ENCODE results near the gene NLRP5. TPM values are rescaled to one million over a fixed set of nuclear protein-coding genes. Genes with fewer than 3 reads are reported as not detected.
"Not testable (repeated sequence)": the region's sequence is repeated elsewhere in the genome, so short reads cannot be mapped to it uniquely, and the experiment has no call there.

NLRP5 gene
- total RNA-seq, 1 donor from 2014 or later: not detected

GRCh38 chr19:56097776-56098175, 111.2 kb downstream of the NLRP5 start:
- no peak for DNase-seq (ENCODE audit: low read depth)
- FAIRE-seq: no peak
- peaks cover 11% of the 10 kb centered on the region for H3K36me3 Mint-ChIP-seq (ENCODE audit: low read depth, unreplicated experiment)
- no peak overlapping the region for H3K27ac ChIP-seq (ENCODE audit: low read depth, low read length)
- peaks cover 5% of the 10 kb centered on the region for H3K9me3 ChIP-seq (ENCODE audit: insufficient read depth, low read depth, low read length)
- peaks cover 38% of the 10 kb centered on the region for H4K20me1 ChIP-seq (ENCODE audit: insufficient read depth, low read length)
- TF ChIP-seq, protein P1, sequence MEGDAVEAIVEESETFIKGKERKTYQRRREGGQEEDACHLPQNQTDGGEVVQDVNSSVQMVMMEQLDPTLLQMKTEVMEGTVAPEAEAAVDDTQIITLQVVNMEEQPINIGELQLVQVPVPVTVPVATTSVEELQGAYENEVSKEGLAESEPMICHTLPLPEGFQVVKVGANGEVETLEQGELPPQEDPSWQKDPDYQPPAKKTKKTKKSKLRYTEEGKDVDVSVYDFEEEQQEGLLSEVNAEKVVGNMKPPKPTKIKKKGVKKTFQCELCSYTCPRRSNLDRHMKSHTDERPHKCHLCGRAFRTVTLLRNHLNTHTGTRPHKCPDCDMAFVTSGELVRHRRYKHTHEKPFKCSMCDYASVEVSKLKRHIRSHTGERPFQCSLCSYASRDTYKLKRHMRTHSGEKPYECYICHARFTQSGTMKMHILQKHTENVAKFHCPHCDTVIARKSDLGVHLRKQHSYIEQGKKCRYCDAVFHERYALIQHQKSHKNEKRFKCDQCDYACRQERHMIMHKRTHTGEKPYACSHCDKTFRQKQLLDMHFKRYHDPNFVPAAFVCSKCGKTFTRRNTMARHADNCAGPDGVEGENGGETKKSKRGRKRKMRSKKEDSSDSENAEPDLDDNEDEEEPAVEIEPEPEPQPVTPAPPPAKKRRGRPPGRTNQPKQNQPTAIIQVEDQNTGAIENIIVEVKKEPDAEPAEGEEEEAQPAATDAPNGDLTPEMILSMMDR (IDR thresholded peaks at IDR 0.05; ENCODE audit: insufficient read depth, low read depth, low read length): no peak
- TF ChIP-seq EZH2 (IDR thresholded peaks at IDR 0.05; ENCODE audit: insufficient read depth, low read length): no peak
- H3K4me1 Mint-ChIP-seq (ENCODE audit: low read depth, unreplicated experiment): no peaks in the 10 kb centered on the region
- H2AFZ ChIP-seq (ENCODE audit: low read depth, low read length): no peak overlapping the region
- no peak overlapping the region for H3K9ac ChIP-seq (ENCODE audit: low read length)
- H3K4me2 ChIP-seq (ENCODE audit: low read length): no peak overlapping the region
- no peak overlapping the region for H3K4me3 ChIP-seq (ENCODE audit: insufficient read depth, low read depth, low read length)
- no peaks in the 10 kb centered on the region for H3K27me3 Mint-ChIP-seq (ENCODE audit: low read depth, unreplicated experiment)
- peaks cover 48% of the 10 kb centered on the region for H3K79me2 ChIP-seq (ENCODE audit: insufficient read depth, low read length)
- H3K9me3 Mint-ChIP-seq (ENCODE audit: unreplicated experiment): no peaks in the 10 kb centered on the region
- H3K27me3 ChIP-seq (ENCODE audit: insufficient read depth, low read length): no peaks in the 10 kb centered on the region
- no peaks in the 10 kb centered on the region for H3K36me3 ChIP-seq (ENCODE audit: insufficient read depth, low read length)
- H3K4me3 Mint-ChIP-seq (ENCODE audit: unreplicated experiment): no peak overlapping the region
- no peak overlapping the region for H3K27ac Mint-ChIP-seq (ENCODE audit: unreplicated experiment)
- no peaks in the 10 kb centered on the region for H3K4me1 ChIP-seq (ENCODE audit: insufficient read depth, low read length)

GRCh38 chr19:56098237-56098636, 111.7 kb downstream of the NLRP5 start:
- H3K4me3 ChIP-seq (ENCODE audit: insufficient read depth, low read depth, low read length); H3K9ac ChIP-seq (ENCODE audit: low read length); H3K9me3 ChIP-seq (ENCODE audit: insufficient read depth, low read depth, low read length); H3K27me3 ChIP-seq (ENCODE audit: insufficient read depth, low read length); H3K27ac Mint-ChIP-seq (ENCODE audit: unreplicated experiment); DNase-seq (ENCODE audit: low read depth); H3K27me3 Mint-ChIP-seq (ENCODE audit: low read depth, unreplicated experiment); FAIRE-seq; H3K27ac ChIP-seq (ENCODE audit: low read depth, low read length); H3K4me3 Mint-ChIP-seq (ENCODE audit: unreplicated experiment); H3K9me3 Mint-ChIP-seq (ENCODE audit: unreplicated experiment); H3K4me2 ChIP-seq (ENCODE audit: low read length); H2AFZ ChIP-seq (ENCODE audit: low read depth, low read length); H3K36me3 Mint-ChIP-seq (ENCODE audit: low read depth, unreplicated experiment); H3K4me1 Mint-ChIP-seq (ENCODE audit: low read depth, unreplicated experiment); H3K36me3 ChIP-seq (ENCODE audit: insufficient read depth, low read length); H3K4me1 ChIP-seq (ENCODE audit: insufficient read depth, low read length): not testable (repeated sequence)
- Histone ChIP-seq H3K79me2 (ENCODE audit: insufficient read depth, low read length) (peaks cover 48% of the 10 kb centered on the region), H4K20me1 (ENCODE audit: insufficient read depth, low read length) (peaks cover 40% of the 10 kb centered on the region)

DNA sequence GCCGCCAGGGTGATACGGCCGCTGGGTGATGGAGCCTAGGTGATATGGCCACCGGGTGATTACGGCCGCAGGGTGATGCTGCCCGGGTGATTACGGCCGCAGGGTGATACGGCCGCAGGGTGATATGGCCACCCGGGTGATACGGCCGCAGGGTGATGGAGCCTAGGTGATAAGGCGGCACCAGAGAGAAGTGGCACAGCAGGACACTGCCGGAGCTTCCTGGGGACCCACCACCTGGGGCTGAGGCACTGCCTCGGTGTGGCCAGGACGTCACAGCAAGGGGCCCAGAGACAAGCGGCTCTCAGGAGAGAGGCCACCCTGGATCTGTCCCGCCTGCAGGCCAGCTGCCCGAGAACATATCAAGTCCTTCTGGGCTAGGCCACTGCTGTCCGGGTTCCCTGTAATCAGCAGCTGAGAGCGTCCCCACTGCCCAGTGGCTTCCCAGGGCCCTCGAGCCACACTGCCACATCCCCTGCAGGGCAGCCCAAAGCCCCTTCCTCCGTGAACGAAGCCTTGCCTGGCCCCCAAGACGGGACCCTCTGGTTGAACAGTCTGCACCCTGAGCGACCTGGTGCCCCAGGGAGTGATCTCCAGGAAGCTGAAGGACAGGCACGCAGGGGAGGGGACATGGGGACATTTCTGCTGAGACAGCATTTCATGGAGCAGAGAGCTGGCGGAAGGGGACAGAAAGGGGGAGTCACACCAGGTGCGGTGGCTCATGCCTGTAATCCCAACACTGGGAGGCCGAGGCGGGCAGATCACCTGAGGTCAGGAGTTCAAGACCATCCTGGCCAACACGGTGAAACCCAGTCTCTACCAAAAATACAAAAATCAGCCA, 112.4 kb downstream of the NLRP5 start:
- FAIRE-seq (no peak), DNase-seq (ENCODE audit: low read depth) (no peak)
- H3K79me2 ChIP-seq (ENCODE audit: insufficient read depth, low read length): peaks cover 47% of the 10 kb centered on the region
- H4K20me1 ChIP-seq (ENCODE audit: insufficient read depth, low read length): peaks cover 43% of the 10 kb centered on the region
- H3K4me3 ChIP-seq (ENCODE audit: insufficient read depth, low read depth, low read length): no peak overlapping the region
- Mint-ChIP-seq H3K36me3 (ENCODE audit: low read depth, unreplicated experiment) (peaks cover under 1% of the 10 kb centered on the region), H3K27me3 (ENCODE audit: low read depth, unreplicated experiment) (no peaks in the 10 kb centered on the region), H3K27ac (ENCODE audit: unreplicated experiment) (no peak overlapping the region), H3K4me3 (ENCODE audit: unreplicated experiment) (no peak overlapping the region), H3K4me1 (ENCODE audit: low read depth, unreplicated experiment) (no peaks in the 10 kb centered on the region), H3K9me3 (ENCODE audit: unreplicated experiment) (no peaks in the 10 kb centered on the region)
- H3K4me1 ChIP-seq (ENCODE audit: insufficient read depth, low read length): no peaks in the 10 kb centered on the region
- TF ChIP-seq, protein P1 (IDR thresholded peaks at IDR 0.05; ENCODE audit: insufficient read depth, low read depth, low read length): no peak
- TF ChIP-seq EZH2 (IDR thresholded peaks at IDR 0.05; ENCODE audit: insufficient read depth, low read length): no peak
- H3K9me3 ChIP-seq (ENCODE audit: insufficient read depth, low read depth, low read length): no peaks in the 10 kb centered on the region
- H3K27ac ChIP-seq (ENCODE audit: low read depth, low read length): no peak overlapping the region
- no peaks in the 10 kb centered on the region for H3K27me3 ChIP-seq (ENCODE audit: insufficient read depth, low read length)
- H3K36me3 ChIP-seq (ENCODE audit: insufficient read depth, low read length): no peaks in the 10 kb centered on the region
- no peak overlapping the region for H3K4me2 ChIP-seq (ENCODE audit: low read length)
- H3K9ac ChIP-seq (ENCODE audit: low read length): no peak overlapping the region
- no peak overlapping the region for H2AFZ ChIP-seq (ENCODE audit: low read depth, low read length)
